ENCODE data around the gene TMTC2.

The TMTC2 gene

DNA sequence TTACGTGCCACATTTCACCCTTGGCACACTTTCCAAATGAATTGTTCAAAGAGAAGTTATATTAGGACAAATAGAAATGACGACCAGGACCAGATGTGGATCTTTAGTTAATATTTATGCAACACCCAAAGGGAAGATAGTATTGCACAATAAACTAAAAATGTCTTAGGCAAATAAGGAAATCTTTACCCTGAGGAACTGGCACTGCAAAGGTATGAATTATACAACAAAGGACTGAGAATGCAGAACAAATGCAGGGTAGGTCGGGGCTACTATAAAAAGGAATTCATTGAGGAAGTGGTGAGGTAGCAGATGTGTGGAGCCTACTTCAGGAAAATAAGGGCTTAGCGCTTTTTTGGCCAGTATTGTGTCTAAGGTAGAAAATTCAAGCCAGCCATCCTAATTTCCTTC, 3.9 kb upstream of the TMTC2 start:
- DNase-seq: no peak

DNA sequence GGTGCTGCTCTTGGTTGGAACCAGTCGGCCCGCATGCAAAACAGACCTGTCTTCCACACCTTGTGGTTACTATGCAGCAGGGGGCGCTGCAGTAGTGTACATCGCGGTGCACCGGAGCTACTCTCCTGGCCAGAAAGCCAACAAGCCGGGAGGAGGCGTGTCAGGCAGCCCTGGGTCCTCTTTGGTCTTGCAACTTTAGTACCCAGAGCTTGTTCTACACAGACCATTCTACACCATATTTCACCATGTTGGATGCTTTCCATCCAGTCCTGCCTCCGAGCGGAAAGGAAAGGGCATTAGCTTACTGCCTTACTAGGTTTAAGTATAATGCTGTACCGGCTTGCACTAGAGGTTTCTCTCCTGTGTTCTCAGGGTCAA, 927 bp upstream of the TMTC2 start:
- peak; percentile 66 to 92 (median 84) for DNase-seq

DNA sequence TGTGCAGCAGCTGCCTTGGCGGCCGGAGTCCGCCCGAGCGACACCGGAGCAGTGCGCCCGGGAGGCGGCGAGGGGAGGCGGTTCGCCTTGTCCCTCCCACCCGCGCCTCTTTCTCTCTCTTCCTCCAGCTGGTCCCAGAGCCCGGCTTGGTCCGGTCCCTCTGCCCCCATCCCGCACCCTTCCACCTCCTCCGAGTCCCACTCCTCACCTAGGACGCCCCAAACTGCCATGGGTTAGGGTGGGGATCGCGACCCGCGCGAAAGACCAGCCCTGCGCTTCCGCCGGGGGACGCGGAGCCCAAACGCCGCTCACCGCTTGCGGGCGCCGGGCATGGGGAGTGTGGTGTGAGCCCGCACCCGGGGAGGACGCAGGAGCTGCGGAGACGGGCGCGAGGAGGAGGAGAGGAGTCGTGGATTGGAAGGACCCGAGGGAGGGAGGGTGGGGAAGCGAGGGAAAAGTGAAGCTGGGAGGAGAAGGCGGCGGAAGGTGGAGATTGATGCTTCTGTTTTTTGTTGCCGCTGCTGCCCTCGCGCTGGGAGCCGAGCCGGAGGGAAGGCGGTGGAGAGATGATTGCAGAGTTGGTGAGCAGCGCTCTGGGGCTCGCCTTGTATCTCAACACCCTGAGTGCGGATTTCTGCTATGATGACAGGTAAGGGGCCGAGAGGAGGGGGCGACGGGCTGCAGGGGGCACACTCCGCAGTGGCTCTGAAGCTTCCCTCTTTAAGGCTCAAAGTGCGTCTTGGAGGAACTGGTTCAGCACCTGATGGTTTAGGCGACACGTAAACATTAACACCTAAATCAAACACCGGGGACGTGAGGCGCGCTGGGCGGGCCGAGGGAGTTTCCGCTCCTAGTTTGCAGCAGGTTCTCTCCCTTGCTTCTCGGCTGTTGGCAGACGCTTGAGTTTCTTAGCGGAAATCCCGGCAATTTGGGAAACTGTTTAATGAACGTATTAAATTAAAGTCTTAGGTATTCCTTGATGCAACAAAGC, 610 bp downstream of the TMTC2 start:
- DNase-seq: peak; percentile 27 to 81 (median 49)

DNA sequence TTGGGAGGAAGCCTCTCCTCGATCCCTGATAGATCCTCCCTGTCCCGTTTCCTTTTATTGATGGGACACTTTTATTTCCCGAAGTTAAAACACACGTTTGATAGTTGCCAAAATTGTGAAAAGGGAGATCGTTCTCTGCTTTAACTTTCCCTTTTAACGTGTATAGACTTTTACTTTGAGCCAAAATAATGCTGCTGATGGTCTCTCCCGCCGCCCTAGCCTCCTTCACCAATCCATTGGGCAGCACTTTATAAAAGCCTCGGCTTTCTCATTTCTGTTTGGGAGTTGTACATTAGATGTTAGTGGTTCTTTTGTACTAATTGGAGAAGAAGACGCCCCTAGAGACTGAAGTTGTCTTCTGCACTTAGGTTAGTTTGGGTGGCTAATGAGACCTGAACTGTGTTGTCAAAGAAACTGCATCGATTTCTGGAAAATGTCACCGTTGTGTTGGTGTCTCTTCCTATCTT, 1.4 kb downstream of the TMTC2 start:
- DNase-seq: peak in 1 of 5 experiments; percentile 55

DNA sequence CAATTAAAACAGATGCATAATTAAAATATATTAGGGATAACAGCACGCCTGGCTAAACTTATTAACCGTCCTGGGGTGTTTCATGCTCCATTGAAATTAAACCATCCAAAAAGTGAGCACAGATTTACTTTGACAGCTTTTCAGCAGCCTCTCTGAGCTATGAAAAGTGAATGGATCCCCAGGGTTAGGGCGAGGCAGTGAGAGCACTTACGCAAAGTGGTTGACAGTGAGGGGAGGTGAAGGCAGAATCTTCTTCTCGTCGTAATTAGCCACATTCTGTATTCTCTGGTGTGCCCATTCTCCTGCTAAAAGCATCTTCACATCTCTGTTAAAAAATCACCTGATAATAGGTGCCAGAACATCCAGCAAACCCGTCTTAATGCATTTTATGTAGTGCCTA, 1.9 kb downstream of the TMTC2 start:
- no peak for DNase-seq

DNA sequence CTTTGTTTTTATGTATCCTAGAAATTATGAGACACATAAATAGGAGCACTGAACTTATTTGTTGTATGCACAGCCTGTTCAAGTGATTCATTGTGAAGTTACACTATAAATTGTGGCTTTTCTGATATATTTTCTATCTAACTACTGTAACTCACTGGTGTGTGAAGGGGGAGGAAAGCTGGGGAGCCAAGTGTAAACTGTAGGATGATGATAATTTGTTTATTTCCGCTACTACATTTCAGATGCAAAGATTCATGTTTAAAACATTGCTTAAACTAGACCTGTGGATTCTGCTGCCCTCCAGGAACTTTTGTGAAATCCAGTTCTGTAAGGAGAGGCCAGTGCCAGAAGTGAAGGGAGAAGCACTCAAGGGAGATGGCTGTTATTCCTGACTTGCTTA, 3.3 kb downstream of the TMTC2 start:
- no peak for DNase-seq

DNA sequence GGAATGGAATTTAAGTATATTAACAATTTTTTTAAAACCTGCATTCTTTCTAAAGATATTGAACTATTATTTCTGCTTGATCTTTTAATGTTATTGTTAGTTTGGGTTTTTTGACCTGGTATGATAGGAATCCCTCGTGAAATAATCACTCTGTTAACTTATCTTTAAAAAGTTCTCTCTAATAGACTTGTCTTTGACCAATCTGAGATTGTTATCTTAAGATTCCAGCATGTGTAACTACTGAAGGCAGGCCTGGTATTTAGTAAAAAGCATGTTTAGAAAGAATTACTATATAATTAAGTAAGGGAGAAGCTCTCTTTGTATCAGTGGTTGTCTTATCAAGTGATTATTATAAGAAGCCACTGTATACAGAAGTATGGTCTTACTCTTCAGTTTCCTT, 4.8 kb downstream of the TMTC2 start:
- DNase-seq: no peak

DNA sequence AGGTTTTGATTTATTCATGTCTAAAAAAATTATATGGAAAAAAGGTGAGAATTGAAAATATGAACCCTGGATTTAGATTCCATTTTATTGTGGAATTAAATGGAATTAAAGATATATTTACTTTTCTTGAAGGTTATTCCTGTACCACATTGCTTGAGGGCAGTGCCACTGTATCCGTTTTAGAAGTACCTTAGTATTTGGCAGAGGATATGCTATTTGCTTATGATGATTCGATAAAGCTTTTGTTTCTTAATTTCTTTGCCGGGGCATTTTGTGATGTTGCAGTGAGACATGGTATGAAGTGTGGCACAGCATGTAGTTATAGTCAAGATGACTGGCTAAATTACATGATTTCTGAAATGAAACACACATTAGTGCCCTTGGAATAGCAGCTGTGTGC, 7.6 kb downstream of the TMTC2 start:
- no peak for DNase-seq

DNA sequence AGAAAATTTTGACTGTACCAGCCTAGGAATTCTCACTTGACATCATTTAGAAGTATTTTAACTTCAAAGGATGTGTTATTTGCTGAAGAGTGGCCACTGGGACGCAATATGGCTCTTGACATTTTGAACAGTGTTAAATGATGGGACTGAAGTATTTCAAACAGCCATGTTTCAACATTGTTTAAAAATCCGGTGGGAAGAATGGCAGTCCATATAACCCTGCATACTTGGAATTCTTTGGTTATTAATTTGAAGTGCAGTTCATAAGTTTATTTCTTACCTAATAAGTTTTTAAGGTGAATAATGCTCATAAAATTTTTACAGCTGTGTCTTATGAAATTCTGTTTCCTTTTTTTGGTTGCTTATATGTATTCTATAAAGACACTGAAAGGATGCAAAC, 8.3 kb downstream of the TMTC2 start:
- DNase-seq: no peak

DNA sequence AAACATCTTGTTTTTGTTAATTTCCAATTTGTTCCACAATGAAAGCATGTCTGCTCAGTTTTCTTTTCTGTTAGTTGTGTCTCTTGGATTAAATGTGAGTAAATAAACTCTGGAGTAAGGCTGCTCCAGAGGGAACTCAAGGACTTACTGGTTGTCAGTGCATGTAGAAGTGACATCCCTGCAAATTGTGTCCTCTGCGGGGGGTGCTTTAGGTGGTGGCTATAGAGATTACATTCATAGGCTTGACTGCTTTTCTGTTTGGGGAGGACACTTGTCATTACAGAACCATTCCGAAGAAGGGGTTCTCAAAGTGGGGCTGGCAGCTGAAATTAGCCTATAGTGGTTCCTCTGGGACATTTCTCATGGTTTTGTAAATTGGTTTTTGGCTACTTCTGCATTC, 8.8 kb downstream of the TMTC2 start:
- DNase-seq: no peak

DNA sequence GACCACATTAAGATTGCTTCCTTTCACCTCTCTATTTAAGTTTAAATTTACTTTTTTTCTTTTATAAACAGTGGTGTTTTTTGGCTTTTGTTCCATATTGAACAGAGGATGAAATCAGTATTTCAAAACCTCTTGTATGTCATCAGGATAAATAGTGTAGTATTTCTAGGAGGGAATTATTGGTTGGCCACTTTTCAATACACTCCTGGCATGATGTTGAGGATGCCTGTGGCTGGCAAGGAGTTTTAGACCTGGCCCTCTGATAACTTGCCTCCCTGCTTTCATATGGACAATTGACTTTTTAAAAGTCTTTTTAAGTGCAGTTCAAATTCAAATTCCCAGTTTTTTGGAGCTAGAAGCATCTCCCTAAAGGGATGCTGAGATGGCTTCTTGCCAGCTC, 9.8 kb downstream of the TMTC2 start:
- DNase-seq: no peak

DNA sequence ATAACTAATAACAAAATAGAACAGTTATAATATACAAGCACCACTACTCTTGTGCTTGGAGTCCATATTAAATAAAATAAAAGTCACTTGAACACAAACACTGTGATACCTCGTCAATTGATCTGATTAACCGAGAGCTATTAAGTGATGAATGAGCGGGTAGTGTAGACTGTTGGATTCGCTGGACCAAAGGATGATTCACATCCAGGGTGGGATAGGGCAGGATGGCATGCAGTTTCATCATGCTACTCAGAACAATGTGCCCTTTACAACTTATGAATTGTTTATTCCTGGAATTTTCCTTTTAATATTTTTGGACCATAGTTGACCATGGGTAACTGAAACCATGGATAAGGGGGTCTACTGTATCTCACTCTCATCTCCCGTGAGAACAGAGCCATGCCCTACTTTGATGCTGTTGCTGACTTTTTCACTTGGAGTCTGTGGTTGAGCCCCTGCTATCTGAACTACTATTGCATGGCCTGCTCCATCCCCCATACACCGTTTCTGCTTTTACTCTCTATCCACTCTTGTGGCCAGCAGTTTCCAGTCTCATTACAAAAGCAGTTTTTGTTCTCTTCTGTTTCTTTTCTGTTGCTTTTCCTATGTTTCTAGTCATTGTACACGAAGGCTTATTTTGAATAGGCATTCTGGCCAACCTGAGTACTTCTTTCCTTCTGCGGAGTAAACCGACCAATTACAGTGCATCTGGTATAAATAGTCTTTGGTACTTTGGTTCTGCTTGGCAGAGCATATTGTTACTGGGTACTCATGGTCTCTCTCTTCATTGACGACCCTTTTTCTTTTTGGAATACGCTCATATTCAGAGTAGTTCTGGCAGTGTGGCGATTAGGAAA, 12.2 kb downstream of the TMTC2 start:
- DNase-seq: no peak

DNA sequence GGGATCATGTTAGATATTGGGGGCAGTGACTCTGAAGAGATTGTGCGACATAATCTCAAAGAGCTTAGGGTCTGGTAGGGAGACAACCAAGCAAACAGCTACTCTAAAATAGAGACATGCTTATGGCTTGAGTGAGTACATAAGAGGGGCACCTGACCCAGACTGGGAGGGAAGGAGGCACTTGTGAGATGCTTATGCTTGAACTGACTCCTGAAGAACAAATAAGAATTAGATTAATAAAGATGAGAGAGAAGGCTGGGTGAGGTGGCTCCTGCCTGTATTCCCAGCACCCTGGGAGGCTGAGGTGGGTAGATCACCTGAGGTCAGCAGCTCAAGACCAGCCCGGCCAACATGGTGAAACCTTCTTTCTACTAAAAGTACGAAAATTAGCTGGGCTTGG, 19.1 kb downstream of the TMTC2 start:
- DNase-seq: no peak

DNA sequence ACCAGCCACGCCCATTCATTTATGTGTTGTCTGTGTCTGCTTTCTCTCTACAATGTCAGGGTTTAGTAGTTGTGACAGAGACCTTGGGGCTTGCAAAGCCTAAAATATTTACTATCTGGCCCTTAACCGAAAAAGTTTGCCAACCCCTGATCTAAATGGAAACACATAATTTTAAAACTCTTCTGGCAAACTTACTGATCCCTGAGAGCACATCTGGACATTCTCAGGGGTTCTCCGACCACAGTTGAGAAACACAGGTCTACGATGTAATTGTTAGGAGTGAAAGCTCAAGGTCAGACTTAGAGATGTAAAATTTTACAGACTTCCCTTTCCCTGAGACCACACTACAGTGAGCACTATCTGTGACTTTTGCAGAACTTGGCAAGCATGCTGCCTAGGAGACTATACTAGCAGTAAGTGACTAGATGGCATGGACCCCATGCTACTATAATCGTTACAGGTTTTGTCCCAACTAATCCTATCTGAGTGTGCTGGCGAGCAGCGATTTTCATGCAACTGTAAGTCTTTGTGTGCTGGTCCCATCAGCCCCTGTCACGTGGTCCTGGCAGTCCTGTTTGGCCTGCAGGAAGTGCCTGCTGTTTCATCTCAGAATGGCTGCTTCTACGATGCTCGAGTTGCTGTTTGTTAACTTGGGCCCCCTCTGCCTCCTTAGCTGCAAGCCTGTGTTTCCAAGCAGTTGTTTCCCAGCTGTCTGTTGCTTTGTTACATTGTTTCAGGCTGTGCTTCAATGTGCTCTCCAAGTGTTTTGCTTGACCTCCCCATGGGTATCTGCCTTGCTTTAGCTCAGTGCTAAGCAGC, 21.6 kb downstream of the TMTC2 start:
- DNase-seq: no peak

DNA sequence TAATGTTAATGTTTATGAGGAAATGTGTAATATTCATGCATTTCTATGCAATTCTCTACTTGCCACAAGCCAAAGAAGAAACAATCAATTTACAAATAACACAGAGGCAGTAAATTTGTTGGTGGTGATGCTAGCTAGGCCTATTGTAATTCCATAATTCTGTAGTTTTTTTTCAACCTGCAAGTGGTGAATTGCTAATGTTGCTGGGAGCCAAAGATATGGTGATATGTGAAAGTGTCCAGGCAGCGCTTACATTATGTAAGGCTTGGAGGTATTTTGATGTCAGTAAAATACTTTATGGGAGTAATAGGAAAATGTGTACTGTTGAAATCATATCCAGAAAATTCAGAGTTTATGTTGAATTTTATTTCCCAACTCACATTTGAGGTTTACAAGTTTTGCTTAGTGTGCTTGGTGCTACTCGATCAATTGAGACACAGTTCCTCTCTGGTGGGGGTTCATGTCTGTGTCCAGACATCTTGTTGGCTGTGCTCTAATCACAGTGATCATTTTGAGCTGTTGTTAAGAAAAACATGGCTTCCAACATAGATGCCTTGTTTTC, 23.2 kb downstream of the TMTC2 start:
- no peak for DNase-seq

DNA sequence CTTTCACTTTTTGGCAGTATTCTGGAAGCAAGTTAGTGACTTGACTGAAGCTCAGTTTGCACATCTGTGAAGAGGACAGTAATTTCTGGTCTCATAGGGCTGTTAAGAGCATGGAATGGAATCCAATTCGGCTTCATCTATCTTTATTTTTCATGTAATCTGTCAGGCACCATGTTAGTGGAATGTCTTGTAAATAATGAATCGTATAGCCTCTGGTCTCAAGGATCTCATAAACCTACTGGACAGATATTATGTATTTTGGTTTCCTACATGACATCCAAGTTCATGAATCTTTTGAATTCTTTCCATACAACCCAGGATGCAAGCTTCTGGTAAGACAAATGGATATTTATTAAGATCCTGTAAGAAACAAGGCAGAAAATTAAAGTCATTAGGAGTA, 24.0 kb downstream of the TMTC2 start:
- DNase-seq: no peak

DNA sequence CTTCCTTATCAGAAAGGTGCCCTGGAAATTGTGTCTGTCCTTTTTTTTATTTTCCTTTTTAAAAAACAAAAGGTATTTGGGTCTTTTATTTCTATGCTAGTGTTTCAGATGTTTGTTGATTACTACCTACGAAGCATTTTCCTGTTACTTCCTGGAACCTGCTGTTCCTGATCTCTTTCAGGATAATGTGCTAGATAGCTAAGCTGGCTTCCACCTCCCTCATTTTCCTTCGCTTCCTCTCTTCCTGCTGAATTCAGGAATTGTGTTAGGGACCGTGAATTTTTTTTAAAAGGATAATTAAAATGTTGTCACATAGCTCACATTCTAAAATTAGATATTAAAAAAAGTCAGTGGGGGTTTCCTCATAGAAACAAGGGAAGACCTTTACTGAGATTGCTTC, 27.7 kb downstream of the TMTC2 start:
- no peak for DNase-seq

DNA sequence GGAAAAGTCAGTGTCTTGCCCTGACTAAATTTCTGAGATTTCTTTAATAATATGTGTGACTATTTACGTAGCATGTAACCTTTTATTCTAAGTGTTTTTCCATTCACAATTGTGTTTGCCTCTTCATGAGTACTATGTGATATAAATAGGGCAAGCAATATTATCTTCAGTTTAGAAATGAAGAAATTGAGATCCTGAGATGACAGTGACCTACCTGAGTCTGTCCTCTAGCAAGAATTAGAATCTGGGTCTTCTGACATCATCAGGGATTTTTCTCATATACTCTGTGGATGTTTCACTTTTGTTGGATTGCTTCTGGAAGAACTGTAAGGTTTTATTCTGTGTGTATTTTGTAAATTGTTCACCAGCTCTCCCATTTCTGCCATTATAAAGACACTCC, 35.0 kb downstream of the TMTC2 start:
- no peak for DNase-seq

DNA sequence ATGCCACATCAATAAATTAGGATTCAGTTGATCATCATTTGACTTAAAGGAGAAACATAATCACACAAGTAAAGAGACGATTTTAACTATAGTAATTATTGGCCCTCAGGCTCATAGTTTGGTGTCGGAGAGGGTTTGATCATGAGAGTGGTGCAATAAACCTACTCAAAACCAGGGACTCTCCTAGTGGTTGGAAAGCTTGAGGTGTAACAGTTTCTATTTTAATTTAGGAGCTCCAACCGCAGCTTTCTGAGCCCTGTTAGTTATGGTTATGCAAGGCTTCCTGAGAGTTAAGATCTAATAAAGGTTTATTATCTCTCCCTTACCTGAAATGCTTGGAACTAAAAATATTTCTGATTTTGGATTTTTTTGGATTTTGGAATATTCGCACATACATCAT, 36.4 kb downstream of the TMTC2 start:
- peak in 1 of 5 experiments; percentile 42 for DNase-seq

DNA sequence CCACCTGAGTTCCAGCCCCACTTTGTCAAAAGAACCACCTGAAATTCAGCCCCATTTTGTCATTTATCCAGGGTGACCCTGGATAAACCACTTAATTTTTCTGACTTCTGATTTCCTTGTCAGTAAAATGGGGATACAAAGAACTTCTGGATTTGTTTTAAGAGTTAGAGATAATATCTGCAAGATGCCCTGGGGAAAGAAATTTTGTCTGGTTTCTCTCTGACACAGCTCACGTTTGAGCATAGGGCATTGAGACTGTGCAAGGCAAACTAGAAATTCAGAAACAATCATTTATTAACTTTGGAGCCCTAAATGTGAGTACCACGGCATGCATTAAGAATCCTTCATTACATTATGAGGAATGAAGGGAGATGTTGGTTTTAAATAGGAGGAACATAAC, 37.2 kb downstream of the TMTC2 start:
- DNase-seq: no peak

DNA sequence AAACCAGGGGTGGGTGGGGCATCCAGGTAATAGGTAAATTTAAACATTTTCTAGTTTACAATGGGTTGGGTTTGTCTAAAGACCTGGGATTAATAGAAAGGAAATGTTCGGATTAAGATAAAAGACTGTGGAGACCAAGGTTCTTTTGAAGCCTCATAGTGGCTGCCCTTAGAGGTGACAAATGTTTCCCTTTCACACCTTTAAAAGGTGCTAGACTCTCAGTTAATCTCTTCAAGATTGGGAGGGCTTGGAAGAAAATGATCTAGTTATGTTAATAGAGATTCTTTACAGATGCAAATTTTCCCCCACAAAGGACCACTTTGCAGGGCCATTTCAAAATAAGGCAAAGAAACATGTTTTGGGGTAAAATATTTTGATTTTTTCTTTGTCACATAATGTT, 39.0 kb downstream of the TMTC2 start:
- no peak for DNase-seq

DNA sequence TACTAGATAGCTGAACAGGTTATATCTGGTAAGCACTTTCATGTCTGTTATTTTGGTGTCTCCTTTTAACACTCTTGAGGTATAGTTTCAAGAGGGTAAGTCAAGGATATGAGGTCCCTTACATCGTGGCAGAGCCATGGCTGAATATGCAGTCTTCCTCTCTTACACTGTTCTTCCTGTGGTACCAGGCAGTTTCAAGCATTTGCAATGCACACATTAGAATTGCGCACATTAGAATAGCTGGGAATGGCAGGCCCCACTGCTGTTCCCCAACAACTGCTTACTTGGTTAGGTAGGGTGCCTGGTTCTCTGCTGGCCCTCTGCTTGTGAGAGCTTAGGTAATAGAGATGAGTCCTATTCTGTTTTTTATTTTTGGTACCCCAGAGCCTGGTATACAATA, 41.2 kb downstream of the TMTC2 start:
- DNase-seq: no peak

All from T-helper 2 cell (primary cell).